ENCODE data around the gene TTC9C.

DNA sequence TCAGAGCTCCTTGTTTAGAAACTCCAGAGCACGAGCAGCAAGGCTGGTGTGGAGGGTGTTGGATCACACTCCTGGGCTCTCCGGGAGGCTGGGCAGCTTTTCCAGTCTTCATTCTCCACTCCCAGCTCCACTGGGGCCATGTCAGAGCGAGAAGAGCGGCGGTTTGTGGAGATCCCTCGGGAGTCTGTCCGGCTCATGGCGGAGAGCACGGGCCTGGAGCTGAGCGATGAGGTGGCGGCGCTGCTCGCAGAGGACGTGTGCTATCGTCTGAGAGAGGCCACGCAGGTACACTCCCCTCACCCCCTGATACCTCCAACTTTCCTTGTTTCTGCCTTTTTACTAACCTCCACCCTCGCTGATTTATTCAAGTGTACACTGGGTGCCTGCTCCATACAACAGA lies 47.4 kb downstream of the TTC9C start:
- TF ChIP-seq CTCF (IDR thresholded peaks at IDR 0.05) (no peak), ZFX (IDR thresholded peaks at IDR 0.05; ENCODE audit: borderline replicate concordance) (no peak)

Measured in 22Rv1 (cell line).